ENCODE results near the gene EPB41L4A. TPM values are rescaled to one million over a fixed set of nuclear protein-coding genes. Genes with fewer than 3 reads are reported as not detected.

Gene EPB41L4A
- polyA plus RNA-seq, 1 donor from 2014 or later = 7.4 TPM

DNA sequence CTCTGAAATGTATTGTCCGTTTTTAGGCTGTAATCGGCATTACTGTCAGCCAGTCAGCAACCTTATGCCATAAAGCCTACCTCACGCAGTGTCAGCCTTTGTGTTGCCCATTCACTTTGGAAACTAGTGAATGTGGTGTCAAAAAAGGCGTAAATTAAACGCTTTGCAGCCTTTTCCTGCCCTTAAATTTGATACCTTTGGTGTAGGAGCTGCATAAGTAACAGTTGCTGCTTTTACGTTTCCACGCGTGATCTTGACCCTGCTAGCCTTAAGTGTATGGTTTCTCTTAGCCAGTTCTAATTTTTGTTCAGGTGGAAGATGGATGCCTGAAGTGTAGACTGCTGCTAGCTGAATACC lies 257.7 kb downstream of the EPB41L4A start:
- H3K27me3 ChIP-seq (ENCODE audit: insufficient read depth, low read depth, low read length) = no peaks in the 10 kb centered on the region
- peak overlapping the region; percentile 92 for H3K4me3 ChIP-seq (ENCODE audit: low read length)
- H3K9ac ChIP-seq (ENCODE audit: low read length) = peak overlapping the region; percentile 90
- H3K36me3 ChIP-seq (ENCODE audit: insufficient read depth, low read length) = peaks cover 6% of the 10 kb centered on the region
- no peaks in the 10 kb centered on the region for H4K20me1 ChIP-seq (ENCODE audit: insufficient read depth)
- peak overlapping the region; percentile 89 for H3K4me2 ChIP-seq (ENCODE audit: low read length)
- H3K9me2 ChIP-seq (ENCODE audit: insufficient read depth, low read length) = no peaks in the 10 kb centered on the region
- H3K9me3 ChIP-seq (ENCODE audit: low read length) = no peaks in the 10 kb centered on the region
- TF ChIP-seq EZH2 (IDR thresholded peaks at IDR 0.05; ENCODE audit: borderline replicate concordance, insufficient read depth, low read length, poor library complexity, severe bottlenecking) = no peak
- TF ChIP-seq EP300 (conservative IDR thresholded peaks at IDR 0.05; ENCODE audit: poor library complexity, severe bottlenecking) = no peak
- TF ChIP-seq TAF1 (IDR thresholded peaks at IDR 0.05; ENCODE audit: low read depth) = no peak
- TF ChIP-seq RAD21 (conservative IDR thresholded peaks at IDR 0.05) = no peak
- peak overlapping the region; percentile 73 for H2AFZ ChIP-seq (ENCODE audit: low read depth, low read length)
- peaks cover 23% of the 10 kb centered on the region for H3K79me2 ChIP-seq (replicated peaks; ENCODE audit: insufficient read depth, low read length)
- H3F3A ChIP-seq (ENCODE audit: insufficient read depth, low read length, poor library complexity, severe bottlenecking) = no peaks in the 10 kb centered on the region
- peak overlapping the region; percentile 79 for H3K27ac ChIP-seq (ENCODE audit: low read length)

DNA sequence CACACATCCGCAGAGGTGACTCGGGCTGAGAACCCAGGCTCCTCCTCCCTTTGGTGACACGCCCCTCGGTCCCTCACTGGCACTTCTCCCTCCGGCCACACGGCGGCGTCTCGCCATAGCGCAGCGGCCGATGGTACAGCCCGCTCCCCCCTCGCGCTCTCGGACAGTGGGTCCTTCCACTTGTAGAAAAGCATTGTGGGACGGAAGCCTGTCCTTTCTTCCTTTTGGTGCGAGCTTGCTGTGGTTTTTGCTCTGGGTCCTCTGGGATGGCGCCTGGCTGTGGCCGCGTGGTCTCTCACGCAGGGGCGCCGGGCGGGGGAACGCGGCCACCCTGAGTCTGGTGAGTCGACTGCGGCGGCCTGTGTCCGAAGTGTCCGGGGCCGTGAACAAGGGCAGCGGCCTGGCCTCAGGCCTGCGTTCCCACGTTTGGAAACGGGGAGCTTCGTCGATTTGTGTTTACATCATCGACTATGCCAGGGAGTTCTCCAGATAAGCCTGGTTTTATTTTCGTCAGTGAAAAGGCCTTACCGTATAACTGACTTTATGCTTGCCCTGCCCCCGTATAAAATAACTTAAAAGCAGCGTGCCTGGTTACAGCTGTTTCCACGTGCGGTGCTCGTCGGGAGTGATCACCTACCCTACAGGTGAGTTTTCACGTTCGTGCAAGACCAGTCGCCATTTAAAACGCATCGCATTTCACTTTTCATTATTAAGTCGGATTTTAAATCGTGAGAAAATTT lies 258.3 kb downstream of the EPB41L4A start:
- no peaks in the 10 kb centered on the region for H3K9me3 ChIP-seq (ENCODE audit: low read length)
- H3K9me2 ChIP-seq (ENCODE audit: insufficient read depth, low read length) = no peaks in the 10 kb centered on the region
- H3K4me3 ChIP-seq (ENCODE audit: low read length) = peak overlapping the region; percentile 92
- no peaks in the 10 kb centered on the region for H4K20me1 ChIP-seq (ENCODE audit: insufficient read depth)
- H3K27me3 ChIP-seq (ENCODE audit: insufficient read depth, low read depth, low read length) = no peaks in the 10 kb centered on the region
- peaks cover 23% of the 10 kb centered on the region for H3K79me2 ChIP-seq (replicated peaks; ENCODE audit: insufficient read depth, low read length)
- peak; percentile 57 for TF ChIP-seq EP300 (conservative IDR thresholded peaks at IDR 0.05; ENCODE audit: poor library complexity, severe bottlenecking)
- TF ChIP-seq, protein P1, sequence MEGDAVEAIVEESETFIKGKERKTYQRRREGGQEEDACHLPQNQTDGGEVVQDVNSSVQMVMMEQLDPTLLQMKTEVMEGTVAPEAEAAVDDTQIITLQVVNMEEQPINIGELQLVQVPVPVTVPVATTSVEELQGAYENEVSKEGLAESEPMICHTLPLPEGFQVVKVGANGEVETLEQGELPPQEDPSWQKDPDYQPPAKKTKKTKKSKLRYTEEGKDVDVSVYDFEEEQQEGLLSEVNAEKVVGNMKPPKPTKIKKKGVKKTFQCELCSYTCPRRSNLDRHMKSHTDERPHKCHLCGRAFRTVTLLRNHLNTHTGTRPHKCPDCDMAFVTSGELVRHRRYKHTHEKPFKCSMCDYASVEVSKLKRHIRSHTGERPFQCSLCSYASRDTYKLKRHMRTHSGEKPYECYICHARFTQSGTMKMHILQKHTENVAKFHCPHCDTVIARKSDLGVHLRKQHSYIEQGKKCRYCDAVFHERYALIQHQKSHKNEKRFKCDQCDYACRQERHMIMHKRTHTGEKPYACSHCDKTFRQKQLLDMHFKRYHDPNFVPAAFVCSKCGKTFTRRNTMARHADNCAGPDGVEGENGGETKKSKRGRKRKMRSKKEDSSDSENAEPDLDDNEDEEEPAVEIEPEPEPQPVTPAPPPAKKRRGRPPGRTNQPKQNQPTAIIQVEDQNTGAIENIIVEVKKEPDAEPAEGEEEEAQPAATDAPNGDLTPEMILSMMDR (IDR thresholded peaks at IDR 0.05; ENCODE audit: poor library complexity, severe bottlenecking) = peak; percentile 100
- TF ChIP-seq EZH2 (IDR thresholded peaks at IDR 0.05; ENCODE audit: borderline replicate concordance, insufficient read depth, low read length, poor library complexity, severe bottlenecking) = no peak
- TF ChIP-seq RAD21 (conservative IDR thresholded peaks at IDR 0.05) = peak; percentile 74
- TF ChIP-seq, protein P2, sequence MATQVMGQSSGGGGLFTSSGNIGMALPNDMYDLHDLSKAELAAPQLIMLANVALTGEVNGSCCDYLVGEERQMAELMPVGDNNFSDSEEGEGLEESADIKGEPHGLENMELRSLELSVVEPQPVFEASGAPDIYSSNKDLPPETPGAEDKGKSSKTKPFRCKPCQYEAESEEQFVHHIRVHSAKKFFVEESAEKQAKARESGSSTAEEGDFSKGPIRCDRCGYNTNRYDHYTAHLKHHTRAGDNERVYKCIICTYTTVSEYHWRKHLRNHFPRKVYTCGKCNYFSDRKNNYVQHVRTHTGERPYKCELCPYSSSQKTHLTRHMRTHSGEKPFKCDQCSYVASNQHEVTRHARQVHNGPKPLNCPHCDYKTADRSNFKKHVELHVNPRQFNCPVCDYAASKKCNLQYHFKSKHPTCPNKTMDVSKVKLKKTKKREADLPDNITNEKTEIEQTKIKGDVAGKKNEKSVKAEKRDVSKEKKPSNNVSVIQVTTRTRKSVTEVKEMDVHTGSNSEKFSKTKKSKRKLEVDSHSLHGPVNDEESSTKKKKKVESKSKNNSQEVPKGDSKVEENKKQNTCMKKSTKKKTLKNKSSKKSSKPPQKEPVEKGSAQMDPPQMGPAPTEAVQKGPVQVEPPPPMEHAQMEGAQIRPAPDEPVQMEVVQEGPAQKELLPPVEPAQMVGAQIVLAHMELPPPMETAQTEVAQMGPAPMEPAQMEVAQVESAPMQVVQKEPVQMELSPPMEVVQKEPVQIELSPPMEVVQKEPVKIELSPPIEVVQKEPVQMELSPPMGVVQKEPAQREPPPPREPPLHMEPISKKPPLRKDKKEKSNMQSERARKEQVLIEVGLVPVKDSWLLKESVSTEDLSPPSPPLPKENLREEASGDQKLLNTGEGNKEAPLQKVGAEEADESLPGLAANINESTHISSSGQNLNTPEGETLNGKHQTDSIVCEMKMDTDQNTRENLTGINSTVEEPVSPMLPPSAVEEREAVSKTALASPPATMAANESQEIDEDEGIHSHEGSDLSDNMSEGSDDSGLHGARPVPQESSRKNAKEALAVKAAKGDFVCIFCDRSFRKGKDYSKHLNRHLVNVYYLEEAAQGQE (IDR thresholded peaks at IDR 0.05; ENCODE audit: borderline replicate concordance) = peak; percentile 96
- TF ChIP-seq SMC3 (conservative IDR thresholded peaks at IDR 0.05; ENCODE audit: poor library complexity) = peak; percentile 92
- TF ChIP-seq POLR2AphosphoS5 (IDR thresholded peaks at IDR 0.05) = peak; percentile 96
- peak; percentile 89 for TF ChIP-seq TAF1 (IDR thresholded peaks at IDR 0.05; ENCODE audit: low read depth)
- peak; percentile 99 for TF ChIP-seq MXI1 (conservative IDR thresholded peaks at IDR 0.05; ENCODE audit: poor library complexity, severe bottlenecking)
- H3K27ac ChIP-seq (ENCODE audit: low read length) = peak overlapping the region; percentile 79
- H3K4me2 ChIP-seq (ENCODE audit: low read length) = peak overlapping the region; percentile 89
- H3K9ac ChIP-seq (ENCODE audit: low read length) = peak overlapping the region; percentile 90
- peak overlapping the region; percentile 73 for H2AFZ ChIP-seq (ENCODE audit: low read depth, low read length)
- H3F3A ChIP-seq (ENCODE audit: insufficient read depth, low read length, poor library complexity, severe bottlenecking) = no peaks in the 10 kb centered on the region
- peaks cover 3% of the 10 kb centered on the region for H3K36me3 ChIP-seq (ENCODE audit: insufficient read depth, low read length)

Data from neural cell (in vitro differentiated cells).